Measurements from ENCODE around the gene TRAK1.

TRAK1 gene

DNA sequence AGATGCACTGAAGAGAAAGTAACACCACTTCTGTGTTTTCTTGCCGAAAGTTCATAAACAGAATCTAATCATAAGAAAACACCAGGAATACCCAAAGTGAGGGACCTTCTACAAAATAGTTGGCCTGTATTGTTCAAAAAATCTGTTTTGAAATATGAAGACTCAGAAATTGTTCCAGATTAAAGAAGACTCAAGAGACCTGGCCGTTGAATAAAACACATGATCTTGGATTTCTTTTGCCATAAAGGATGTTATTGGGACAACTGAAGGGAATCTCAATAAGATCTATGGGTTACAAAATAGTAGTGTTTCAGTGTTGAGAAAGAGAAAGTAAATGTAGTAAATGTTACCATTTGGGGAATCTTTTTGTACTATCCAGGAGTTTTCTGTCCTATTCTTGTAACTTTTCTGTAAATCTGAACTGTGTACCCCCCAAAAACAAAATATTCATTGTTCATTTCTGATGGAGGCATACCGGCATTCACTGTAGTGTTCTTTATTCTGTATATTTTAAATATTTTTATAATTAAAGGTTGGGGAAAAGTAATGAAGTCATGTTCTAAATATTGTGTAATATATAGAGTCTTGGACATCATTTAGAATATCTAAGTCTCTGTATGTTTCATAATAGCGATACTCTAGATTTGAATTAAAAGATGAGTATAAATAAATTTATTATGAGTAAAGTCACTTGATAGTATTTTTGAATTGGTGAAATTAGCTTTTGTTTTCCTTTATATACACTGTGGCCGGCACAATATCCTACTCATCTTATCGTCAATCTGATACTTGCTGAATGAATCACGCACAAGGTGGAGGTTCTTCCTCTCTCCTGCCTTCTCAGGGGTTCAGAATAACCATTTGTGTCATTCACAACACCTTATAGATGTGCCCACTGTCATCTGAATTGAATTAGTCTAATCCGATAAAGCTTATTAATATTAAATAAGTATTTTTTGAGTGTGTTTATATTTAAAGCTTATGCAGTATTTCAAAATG, 66.7 kb downstream of the TRAK1 start:
- H3K4me3 ChIP-seq (ENCODE audit: low read depth, low read length): no peak overlapping the region
- H3K9ac ChIP-seq: no peak overlapping the region
- H3K4me2 ChIP-seq (ENCODE audit: low read length): no peak overlapping the region
- H3K4me1 ChIP-seq: peaks cover 9% of the 10 kb centered on the region
- no peak overlapping the region for H3K27ac ChIP-seq
- no peaks in the 10 kb centered on the region for H3K27me3 ChIP-seq (ENCODE audit: control insufficient read depth, insufficient read depth, low read length)
- H3K9me3 ChIP-seq (ENCODE audit: control insufficient read depth, low read length): no peaks in the 10 kb centered on the region
- no peak for TF ChIP-seq CTCF (IDR thresholded peaks at IDR 0.05)
- H3K36me3 ChIP-seq (ENCODE audit: control insufficient read depth, insufficient read depth, low read length): no peaks in the 10 kb centered on the region
- no peak overlapping the region for H2AFZ ChIP-seq
- H3K79me2 ChIP-seq: peaks cover 35% of the 10 kb centered on the region

GRCh38 chr3:42159147-42159546, 68.0 kb downstream of the TRAK1 start:
- Histone ChIP-seq H3K4me2 (ENCODE audit: low read length) (no peak overlapping the region), H3K27me3 (ENCODE audit: control insufficient read depth, insufficient read depth, low read length) (no peaks in the 10 kb centered on the region), H3K4me1 (peaks cover 17% of the 10 kb centered on the region), H3K4me3 (ENCODE audit: low read depth, low read length) (no peak overlapping the region), H3K27ac (peak overlapping the region; percentile 37), H3K9me3 (ENCODE audit: control insufficient read depth, low read length) (no peaks in the 10 kb centered on the region), H2AFZ (peak overlapping the region; percentile 35), H3K9ac (no peak overlapping the region), H3K79me2 (peaks cover 37% of the 10 kb centered on the region), H3K36me3 (ENCODE audit: control insufficient read depth, insufficient read depth, low read length) (no peaks in the 10 kb centered on the region)
- no peak for TF ChIP-seq CTCF (IDR thresholded peaks at IDR 0.05)

- H3K9ac ChIP-seq: no peak overlapping the region
- H3K9me3 ChIP-seq (ENCODE audit: control insufficient read depth, low read length): no peaks in the 10 kb centered on the region
- H2AFZ ChIP-seq: peak overlapping the region; percentile 35
- peaks cover 17% of the 10 kb centered on the region for H3K4me1 ChIP-seq
- peaks cover 30% of the 10 kb centered on the region for H3K79me2 ChIP-seq
- H3K27me3 ChIP-seq (ENCODE audit: control insufficient read depth, insufficient read depth, low read length): no peaks in the 10 kb centered on the region
- no peak overlapping the region for H3K4me3 ChIP-seq (ENCODE audit: low read depth, low read length)
- H3K36me3 ChIP-seq (ENCODE audit: control insufficient read depth, insufficient read depth, low read length): no peaks in the 10 kb centered on the region
- peak overlapping the region; percentile 37 for H3K27ac ChIP-seq
- no peak for TF ChIP-seq CTCF (IDR thresholded peaks at IDR 0.05)
- no peak overlapping the region for H3K4me2 ChIP-seq (ENCODE audit: low read length)
Measured at GRCh38 chr3:42159706-42160472, 68.7 kb downstream of the TRAK1 start.

DNA sequence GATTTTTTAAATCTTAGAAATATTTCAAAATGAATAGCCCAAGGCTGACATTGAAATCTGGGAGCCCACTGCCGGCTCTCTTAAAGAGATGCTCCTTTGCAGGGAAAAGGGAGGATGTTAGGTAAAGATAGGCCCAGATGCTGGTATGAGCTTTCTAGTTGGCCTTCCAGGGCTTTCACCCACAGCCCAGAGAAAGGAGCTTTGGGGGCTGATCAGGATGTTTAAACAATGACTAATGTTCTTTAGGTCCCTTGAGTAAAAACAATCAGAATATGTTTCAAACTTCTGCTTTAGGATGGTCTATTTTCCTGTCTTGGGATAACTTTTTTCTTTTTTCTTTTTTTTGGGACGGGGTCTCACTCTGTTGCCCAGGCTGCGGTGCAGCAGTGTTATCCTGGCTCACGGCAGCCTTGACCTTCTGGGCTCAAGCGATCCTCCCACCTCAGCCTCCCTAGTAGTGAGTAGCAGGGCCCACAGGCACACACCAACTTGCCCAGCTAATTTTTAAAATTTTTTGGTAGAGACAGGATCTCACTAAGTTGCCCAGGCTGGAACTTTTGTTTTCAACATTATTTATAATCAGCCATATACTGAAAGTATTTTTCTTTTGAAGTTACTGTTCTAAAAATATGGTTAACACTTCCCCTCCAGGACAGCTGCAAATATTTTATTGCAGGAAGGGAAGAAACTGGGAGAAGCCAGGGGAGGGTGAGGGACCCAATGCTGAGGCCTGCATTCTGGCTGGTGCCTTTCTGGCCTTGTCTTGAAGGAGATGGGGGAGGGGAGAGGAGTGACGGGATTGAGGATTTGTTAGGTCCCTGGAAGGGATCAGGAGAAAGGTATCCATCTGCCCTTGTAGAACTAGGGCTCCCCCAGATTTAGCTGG, 70.1 kb downstream of the TRAK1 start:
- H3K27me3 ChIP-seq (ENCODE audit: control insufficient read depth, insufficient read depth, low read length): no peaks in the 10 kb centered on the region
- H3K79me2 ChIP-seq: peaks cover 29% of the 10 kb centered on the region
- H3K4me2 ChIP-seq (ENCODE audit: low read length): no peak overlapping the region
- no peaks in the 10 kb centered on the region for H3K36me3 ChIP-seq (ENCODE audit: control insufficient read depth, insufficient read depth, low read length)
- no peaks in the 10 kb centered on the region for H3K9me3 ChIP-seq (ENCODE audit: control insufficient read depth, low read length)
- TF ChIP-seq CTCF (IDR thresholded peaks at IDR 0.05): no peak
- H2AFZ ChIP-seq: no peak overlapping the region
- peaks cover 17% of the 10 kb centered on the region for H3K4me1 ChIP-seq
- no peak overlapping the region for H3K27ac ChIP-seq
- no peak overlapping the region for H3K9ac ChIP-seq
- no peak overlapping the region for H3K4me3 ChIP-seq (ENCODE audit: low read depth, low read length)

Data from parathyroid adenoma (tissue), 2 donors.